Stimulated activated naive CD4-positive, alpha-beta T cell (primary cell): ENCODE data around the gene CD247.

Source experiments
- DNase-seq, 6 experiments: peaks; one replicate each; lab custom pipeline; 2025; lab: John Stamatoyannopoulos, UW

Gene CD247

GRCh38 chr1:167439301-167439988 lies 78.9 kb downstream of the CD247 start:
- DNase-seq, result peak in 5 of 6 experiments; percentile 38 to 65 (median 52)

GRCh38 chr1:167438171-167439138 lies 79.9 kb downstream of the CD247 start:
- peak in 2 of 6 experiments; percentile 29 to 46 for DNase-seq

GRCh38 chr1:167435484-167435883 lies 82.8 kb downstream of the CD247 start:
- no peak for DNase-seq

GRCh38 chr1:167434306-167434705 lies 84.0 kb downstream of the CD247 start:
- no peak for DNase-seq

- no peak for DNase-seq
Observed at GRCh38 chr1:167433884-167434283, 84.4 kb downstream of the CD247 start.

GRCh38 chr1:167432780-167433179 lies 85.5 kb downstream of the CD247 start:
- DNase-seq, result no peak

- no peak for DNase-seq
Observed at GRCh38 chr1:167431909-167432650, 86.2 kb downstream of the CD247 start.

GRCh38 chr1:167431261-167431908 lies 86.9 kb downstream of the CD247 start:
- no peak for DNase-seq

- no peak for DNase-seq
Observed at GRCh38 chr1:167430849-167431242, 87.5 kb downstream of the CD247 start.

- no peak for DNase-seq
Observed at GRCh38 chr1:167430134-167430848, 88.0 kb downstream of the CD247 start.

GRCh38 chr1:167429612-167430011 lies 88.7 kb downstream of the CD247 start:
- no peak for DNase-seq

GRCh38 chr1:167428395-167428794 lies 89.9 kb downstream of the CD247 start:
- DNase-seq, result no peak

GRCh38 chr1:167427848-167428247 lies 90.5 kb downstream of the CD247 start:
- no peak for DNase-seq

GRCh38 chr1:167426716-167427115 lies 91.6 kb downstream of the CD247 start:
- no peak for DNase-seq

- DNase-seq, result no peak
Observed at GRCh38 chr1:167425482-167425881, 92.8 kb downstream of the CD247 start.

GRCh38 chr1:167423684-167424619 lies 94.4 kb downstream of the CD247 start:
- DNase-seq, result no peak

- DNase-seq, result no peak
Observed at GRCh38 chr1:167420510-167420909, 97.8 kb downstream of the CD247 start.

GRCh38 chr1:167419245-167419644 lies 99.1 kb downstream of the CD247 start:
- DNase-seq, result no peak

- no peak for DNase-seq
Observed at GRCh38 chr1:167418391-167418790, 99.9 kb downstream of the CD247 start.

GRCh38 chr1:167416506-167416905 lies 101.8 kb downstream of the CD247 start:
- no peak for DNase-seq
